K562 (cell line): ENCODE results near the gene MYL12B. TPM values are rescaled to one million over a fixed set of nuclear protein-coding genes. Genes with fewer than 3 reads are reported as not detected.

Experiments used
- FOS ChIP-seq: IDR thresholded peaks from 3 replicates; pipeline ENCODE4 v1.6.1; 2011; ENCODE audit not compliant: insufficient read length; ENCODE audit errors: extremely low read depth
- KDM1A ChIP-seq, 2 experiments: fragments of 450-650 bp; IDR thresholded peaks; 2 replicates each; pipeline ENCODE4 v1.6.1; 2016; ENCODE audit warnings: mild to moderate bottlenecking in 2 of 2
- MTA3 ChIP-seq: fragments of 450-650 bp; formaldehyde crosslinking; IDR thresholded peaks from 2 replicates; pipeline ENCODE4 v1.6.1; 2017; ENCODE audit warnings: mild to moderate bottlenecking, borderline replicate concordance
- PKNOX1 ChIP-seq: fragments of 450-650 bp; IDR thresholded peaks from 2 replicates; pipeline ENCODE4 v1.6.1; 2016
- POLR3A ChIP-seq: IDR thresholded peaks from 2 replicates; pipeline ENCODE4 v1.6.1; 2011; ENCODE audit warnings: borderline replicate concordance, mild to moderate bottlenecking, moderate library complexity; ENCODE audit not compliant: insufficient read length, insufficient read depth; ENCODE audit errors: extremely low read depth
- RREB1 ChIP-seq: fragments of 250-450 bp; sonication (Bioruptor Pico); IDR thresholded peaks from 2 replicates; pipeline ENCODE4 v1.4.0; 2020
- SMARCC2 ChIP-seq: fragments of 450-650 bp; IDR thresholded peaks from 2 replicates; pipeline ENCODE4 v1.6.1; 2017; ENCODE audit warnings: antibody characterized with exemption, moderate library complexity, mild to moderate bottlenecking, low read depth
- SMARCE1 ChIP-seq: fragments of 450-650 bp; IDR thresholded peaks from 2 replicates; pipeline ENCODE4 v1.7.1; 2016; ENCODE audit warnings: mild to moderate bottlenecking
- ZBTB34 ChIP-seq: fragments of 250-450 bp; sonication (Bioruptor Pico); IDR thresholded peaks from 2 replicates; pipeline ENCODE4 v1.8.0; 2021; ENCODE audit warnings: mild to moderate bottlenecking, moderate library complexity
- ZNF316 ChIP-seq: fragments of 450-650 bp; IDR thresholded peaks from 2 replicates; pipeline ENCODE4 v1.6.1; 2016
- polyA plus RNA-seq, 8 experiments: library from polyadenylated mRNA; depleted of rRNA in 4 of 8; stranded (reverse) in 5 of 8; unstranded in 3 of 8; fragments of >200 nt; fragmentation: Nextera tagmentation in 2 of 8; fragmentation: Illumina TruSeq in 1 of 8; extraction: Ambion mirVana in 2 of 8; extraction: Trizol in 1 of 8; gene quantifications; 2 replicates each; pipeline versions ENCODE4 v1.2.1 to v1.2.3, GENCODE V29; 2011 to 2014; ENCODE audit warnings: inconsistent platforms in 1 of 8, missing spikeins in 1 of 8
- total RNA-seq, 7 experiments: library from RNA; depleted of rRNA in 6 of 7; stranded (reverse); fragments of >200 nt in 6 of 7; fragmentation: Illumina TruSeq in 2 of 7; extraction: Trizol in 2 of 7; gene quantifications; 2 replicates each; pipeline versions ENCODE4 v1.2.1 to v1.2.3, GENCODE V29; 2011 to 2021; ENCODE audit warnings: low replicate concordance in 1 of 7
- TF ChIP-seq, protein P1 (sequence below), 3 experiments: fragments of 200-800 bp in 1 of 3; fragments of 250-450 bp in 1 of 3; fragments of 450-650 bp in 1 of 3; sonication (Bioruptor Pico) in 1 of 3; sonication (Bioruptor generic) in 1 of 3; formaldehyde crosslinking in 1 of 3; IDR thresholded peaks; 2 replicates each; pipeline versions ENCODE4 v1.6.1 to v1.8.0; 2016 to 2022; ENCODE audit warnings: mild to moderate bottlenecking in 2 of 3, missing genetic modification characterization in 2 of 3, missing compliant biosample characterization in 1 of 3, moderate library complexity in 1 of 3
- TF ChIP-seq, protein P2 (sequence below): fragments of 450-650 bp; IDR thresholded peaks from 2 replicates; pipeline ENCODE4 v1.6.1; 2016; ENCODE audit warnings: antibody characterized with exemption

Gene MYL12B
- total and polyA plus RNA-seq, 9 of the 15 experiments (the other 6 are each of a cell fraction or from before 2014, with no cell fraction given), result 220 to 995 (median 463) TPM

DNA sequence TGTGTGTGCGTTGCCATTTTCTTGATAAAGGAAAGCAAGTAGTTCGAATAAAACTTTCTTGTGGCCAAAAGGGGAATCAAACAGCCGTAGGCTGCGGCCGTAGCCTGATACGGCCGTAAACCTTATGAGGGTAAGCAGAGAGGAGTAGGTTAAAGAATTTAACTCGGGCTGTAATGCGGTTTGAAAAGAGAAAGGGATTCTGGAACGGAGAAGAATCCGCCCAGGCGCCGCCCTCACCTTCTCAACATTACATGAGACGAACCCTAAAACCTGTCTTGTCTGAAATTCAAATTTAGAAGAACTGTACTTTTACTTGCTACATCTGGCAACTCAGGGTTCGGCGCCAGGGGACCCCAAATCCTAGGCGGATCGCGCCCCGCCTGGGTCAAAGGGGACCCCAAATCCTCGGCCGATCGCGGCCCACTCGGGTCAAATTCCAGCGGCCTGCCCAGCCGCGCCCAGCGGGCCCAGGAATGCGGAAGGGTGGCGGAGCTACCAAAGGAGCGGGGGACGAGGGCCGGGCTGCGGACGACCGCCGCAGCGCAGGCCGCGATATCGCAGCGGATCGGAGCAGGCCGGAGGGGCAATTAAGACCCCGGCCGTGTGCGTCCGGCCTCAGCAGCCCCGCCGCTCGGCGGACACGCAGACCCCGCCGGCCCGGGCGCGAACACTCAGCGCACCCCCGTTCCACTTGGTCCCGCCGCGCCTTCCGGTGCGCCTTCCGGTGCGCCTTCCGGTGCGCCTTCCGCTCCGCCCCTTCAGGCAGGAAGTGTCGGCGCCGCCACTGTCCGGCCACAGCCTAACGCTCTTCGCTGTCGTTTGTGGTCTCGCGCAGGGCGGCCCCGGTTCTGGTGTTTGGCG is at the start of gene MYL12B (continued):
- TF ChIP-seq RREB1 (CRISPR knock-in tag), result 0 out of 2 replicates have a peak, but pooled peaks have one; percentile 32
- no peak; a peak in 1 of 4 replicates for TF ChIP-seq KDM1A (IDR thresholded peaks at IDR 0.05)
- no peak for TF ChIP-seq FOS
- TF ChIP-seq SMARCC2, result 0 out of 2 replicates have a peak, but pooled peaks have one; percentile 42
- TF ChIP-seq, protein P1, sequence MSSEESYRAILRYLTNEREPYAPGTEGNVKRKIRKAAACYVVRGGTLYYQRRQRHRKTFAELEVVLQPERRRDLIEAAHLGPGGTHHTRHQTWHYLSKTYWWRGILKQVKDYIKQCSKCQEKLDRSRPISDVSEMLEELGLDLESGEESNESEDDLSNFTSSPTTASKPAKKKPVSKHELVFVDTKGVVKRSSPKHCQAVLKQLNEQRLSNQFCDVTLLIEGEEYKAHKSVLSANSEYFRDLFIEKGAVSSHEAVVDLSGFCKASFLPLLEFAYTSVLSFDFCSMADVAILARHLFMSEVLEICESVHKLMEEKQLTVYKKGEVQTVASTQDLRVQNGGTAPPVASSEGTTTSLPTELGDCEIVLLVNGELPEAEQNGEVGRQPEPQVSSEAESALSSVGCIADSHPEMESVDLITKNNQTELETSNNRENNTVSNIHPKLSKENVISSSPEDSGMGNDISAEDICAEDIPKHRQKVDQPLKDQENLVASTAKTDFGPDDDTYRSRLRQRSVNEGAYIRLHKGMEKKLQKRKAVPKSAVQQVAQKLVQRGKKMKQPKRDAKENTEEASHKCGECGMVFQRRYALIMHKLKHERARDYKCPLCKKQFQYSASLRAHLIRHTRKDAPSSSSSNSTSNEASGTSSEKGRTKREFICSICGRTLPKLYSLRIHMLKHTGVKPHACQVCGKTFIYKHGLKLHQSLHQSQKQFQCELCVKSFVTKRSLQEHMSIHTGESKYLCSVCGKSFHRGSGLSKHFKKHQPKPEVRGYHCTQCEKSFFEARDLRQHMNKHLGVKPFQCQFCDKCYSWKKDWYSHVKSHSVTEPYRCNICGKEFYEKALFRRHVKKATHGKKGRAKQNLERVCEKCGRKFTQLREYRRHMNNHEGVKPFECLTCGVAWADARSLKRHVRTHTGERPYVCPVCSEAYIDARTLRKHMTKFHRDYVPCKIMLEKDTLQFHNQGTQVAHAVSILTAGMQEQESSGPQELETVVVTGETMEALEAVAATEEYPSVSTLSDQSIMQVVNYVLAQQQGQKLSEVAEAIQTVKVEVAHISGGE (CRISPR knock-in tag; IDR thresholded peaks at IDR 0.05), result peak; percentile 78 to 96 (median 87); a peak in 5 of 6 replicates
- peak; percentile 69; the same call in 1 of the 2 replicates for TF ChIP-seq SMARCE1
- no peak for TF ChIP-seq POLR3A
- TF ChIP-seq, protein P2, sequence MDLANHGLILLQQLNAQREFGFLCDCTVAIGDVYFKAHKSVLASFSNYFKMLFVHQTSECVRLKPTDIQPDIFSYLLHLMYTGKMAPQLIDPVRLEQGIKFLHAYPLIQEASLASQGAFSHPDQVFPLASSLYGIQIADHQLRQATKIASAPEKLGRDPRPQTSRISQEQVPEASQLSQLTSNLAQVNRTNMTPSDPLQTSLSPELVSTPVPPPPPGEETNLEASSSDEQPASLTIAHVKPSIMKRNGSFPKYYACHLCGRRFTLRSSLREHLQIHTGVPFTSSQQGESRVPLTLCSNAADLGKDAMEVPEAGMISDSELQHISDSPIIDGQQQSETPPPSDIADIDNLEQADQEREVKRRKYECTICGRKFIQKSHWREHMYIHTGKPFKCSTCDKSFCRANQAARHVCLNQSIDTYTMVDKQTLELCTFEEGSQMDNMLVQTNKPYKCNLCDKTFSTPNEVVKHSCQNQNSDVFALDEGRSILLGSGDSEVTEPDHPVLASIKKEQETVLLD, result peak; percentile 48; the same call in 1 of the 2 replicates
- TF ChIP-seq ZBTB34 (CRISPR knock-in tag), result no peak
- no peak for TF ChIP-seq PKNOX1
- TF ChIP-seq ZNF316, result no peak
- TF ChIP-seq MTA3, result peak; percentile 88
